Measurements from ENCODE around the gene MZT2A.
A peak's percentile ranks its signal among the peaks of the same experiment; 100 is the strongest.
"Not testable (repeated sequence)": the region's sequence is repeated elsewhere in the genome, so short reads cannot be mapped to it uniquely, and the experiment has no call there.

The MZT2A gene

GRCh38 chr2:131519871-131520470 is 27.8 kb upstream of the MZT2A start:
- not testable (repeated sequence) for DNase-seq

- DNase-seq: no peak
Observed at GRCh38 chr2:131519466-131519865, 27.3 kb upstream of the MZT2A start.

- DNase-seq: not testable (repeated sequence)
Observed at GRCh38 chr2:131518531-131518930, 26.3 kb upstream of the MZT2A start.

GRCh38 chr2:131517856-131518255 is 25.7 kb upstream of the MZT2A start:
- not testable (repeated sequence) for DNase-seq

GRCh38 chr2:131517106-131517831 is 25.1 kb upstream of the MZT2A start:
- DNase-seq: no peak

- not testable (repeated sequence) for DNase-seq
Observed at GRCh38 chr2:131516621-131517020, 24.4 kb upstream of the MZT2A start.

GRCh38 chr2:131516011-131516410 is 23.8 kb upstream of the MZT2A start:
- no peak for DNase-seq

GRCh38 chr2:131515235-131515634 is 23.0 kb upstream of the MZT2A start:
- DNase-seq: not testable (repeated sequence)

GRCh38 chr2:131514408-131515166 is 22.4 kb upstream of the MZT2A start:
- not testable (repeated sequence) for DNase-seq

- not testable (repeated sequence) for DNase-seq
Observed at GRCh38 chr2:131511969-131512870, 20.0 kb upstream of the MZT2A start.

GRCh38 chr2:131511291-131511968 is 19.2 kb upstream of the MZT2A start:
- not testable (repeated sequence) for DNase-seq

- no peak for DNase-seq
Observed at GRCh38 chr2:131509615-131510014, 17.4 kb upstream of the MZT2A start.

GRCh38 chr2:131504082-131504750 is 12.0 kb upstream of the MZT2A start:
- DNase-seq: not testable (repeated sequence)

- not testable (repeated sequence) for DNase-seq
Observed at GRCh38 chr2:131503587-131503986, 11.4 kb upstream of the MZT2A start.

GRCh38 chr2:131498321-131498973 is 6.2 kb upstream of the MZT2A start:
- DNase-seq: not testable (repeated sequence)

GRCh38 chr2:131495506-131495905 is 3.3 kb upstream of the MZT2A start:
- DNase-seq: not testable (repeated sequence)

- no peak for DNase-seq
Observed at GRCh38 chr2:131493199-131493968, 1.2 kb upstream of the MZT2A start.

- peak; percentile 93 to 94 for DNase-seq
Observed at GRCh38 chr2:131492418-131493198, 411 bp upstream of the MZT2A start.

- not testable (repeated sequence) for DNase-seq
Observed at GRCh38 chr2:131491469-131491836, 744 bp downstream of the MZT2A start.
